PC-3 (cell line): ENCODE results near the gene TSC22D4.

ENCODE experiments used
- CTCF ChIP-seq: fragments of 300-600 bp; sonication (generic); conservative IDR thresholded peaks from 2 replicates; pipeline ENCODE4 v1.5.1; 2017; ENCODE audit warnings: antibody characterized with exemption, low read depth, mild to moderate bottlenecking, low read length
- EZH2 ChIP-seq: fragments of 300-600 bp; sonication (generic); IDR thresholded peaks from one replicate; pipeline ENCODE4 v1.6.1; 2017; ENCODE audit warnings: antibody characterized with exemption, mild to moderate bottlenecking, low read length; ENCODE audit not compliant: unreplicated experiment
- EZH2phosphoT487 ChIP-seq: fragments of 300-600 bp; sonication (generic); IDR thresholded peaks from 2 replicates; pipeline ENCODE4 v1.6.1; 2018; ENCODE audit warnings: mild to moderate bottlenecking, antibody characterized with exemption, low read length, borderline replicate concordance

DNA sequence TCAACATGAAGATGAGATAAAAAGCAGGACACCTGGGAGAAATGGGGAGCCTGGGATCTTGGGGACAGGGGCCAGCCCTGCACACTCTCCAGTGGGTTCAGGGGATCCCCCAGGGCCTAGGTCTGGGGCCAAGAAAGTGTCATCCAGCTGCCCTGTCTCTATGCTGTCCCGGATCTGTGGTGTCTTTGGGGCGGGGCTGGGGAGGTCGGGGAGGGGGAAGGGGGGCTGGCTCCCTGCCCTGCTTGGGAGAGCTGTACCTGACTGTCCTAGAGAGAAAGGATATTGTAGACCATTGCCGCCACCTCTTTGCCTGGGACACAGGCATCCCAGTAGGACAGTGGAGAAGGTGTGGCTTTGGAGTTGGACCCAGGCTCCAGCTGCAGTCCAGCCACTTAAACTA lies 8.0 kb downstream of the TSC22D4 start:
- TF ChIP-seq CTCF (no peak), EZH2 (no peak), EZH2phosphoT487 (no peak)
